ENCODE results near the gene SLIT3.

GRCh38 chr5:168737066-168737465, 563.9 kb downstream of the SLIT3 start:
- TF ChIP-seq CTCF (IDR thresholded peaks at IDR 0.05; ENCODE audit: low read depth, low read length, poor library complexity, severe bottlenecking), result no peak
- TF ChIP-seq EZH2phosphoT487 (IDR thresholded peaks at IDR 0.05; ENCODE audit: borderline replicate concordance, low read length), result no peak

All from DOHH2 (cell line).